ENCODE data around the gene LLCFC1.
A peak's percentile ranks its signal among the peaks of the same experiment; 100 is the strongest.

Gene LLCFC1

DNA sequence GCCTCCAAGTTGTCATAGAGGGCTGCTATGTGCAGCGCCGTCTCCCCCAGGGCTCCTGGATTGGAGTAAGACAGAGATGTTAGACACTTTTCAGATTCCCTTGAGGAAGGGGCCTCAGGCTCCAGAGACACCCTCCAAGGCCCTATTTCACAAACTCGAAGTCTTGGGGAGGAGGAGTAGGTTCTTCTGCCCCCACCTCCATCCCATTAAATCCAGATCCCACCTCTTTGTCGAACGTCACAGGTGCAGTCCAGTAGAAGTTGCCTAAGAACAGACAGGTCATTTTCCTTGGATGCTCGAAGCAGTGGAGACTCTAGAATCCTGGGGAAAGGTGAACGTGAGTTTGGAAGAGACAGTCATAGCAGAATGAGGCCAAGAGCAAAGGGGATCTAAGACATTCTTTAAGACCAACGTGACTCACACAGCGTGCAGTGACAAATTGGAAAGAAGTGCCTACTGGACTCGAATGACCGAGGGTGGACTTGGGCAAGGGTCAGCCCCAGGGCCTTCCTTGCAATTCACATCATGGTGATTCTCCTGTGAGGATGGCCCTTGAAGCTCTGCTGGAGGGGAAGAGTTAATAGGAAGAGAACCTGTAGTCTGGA, 9.1 kb upstream of the LLCFC1 start:
- no peak overlapping the region for H3K4me3 ChIP-seq
- peak; percentile 26 for DNase-seq (ENCODE audit: low spot score)
- TF ChIP-seq, protein P1, sequence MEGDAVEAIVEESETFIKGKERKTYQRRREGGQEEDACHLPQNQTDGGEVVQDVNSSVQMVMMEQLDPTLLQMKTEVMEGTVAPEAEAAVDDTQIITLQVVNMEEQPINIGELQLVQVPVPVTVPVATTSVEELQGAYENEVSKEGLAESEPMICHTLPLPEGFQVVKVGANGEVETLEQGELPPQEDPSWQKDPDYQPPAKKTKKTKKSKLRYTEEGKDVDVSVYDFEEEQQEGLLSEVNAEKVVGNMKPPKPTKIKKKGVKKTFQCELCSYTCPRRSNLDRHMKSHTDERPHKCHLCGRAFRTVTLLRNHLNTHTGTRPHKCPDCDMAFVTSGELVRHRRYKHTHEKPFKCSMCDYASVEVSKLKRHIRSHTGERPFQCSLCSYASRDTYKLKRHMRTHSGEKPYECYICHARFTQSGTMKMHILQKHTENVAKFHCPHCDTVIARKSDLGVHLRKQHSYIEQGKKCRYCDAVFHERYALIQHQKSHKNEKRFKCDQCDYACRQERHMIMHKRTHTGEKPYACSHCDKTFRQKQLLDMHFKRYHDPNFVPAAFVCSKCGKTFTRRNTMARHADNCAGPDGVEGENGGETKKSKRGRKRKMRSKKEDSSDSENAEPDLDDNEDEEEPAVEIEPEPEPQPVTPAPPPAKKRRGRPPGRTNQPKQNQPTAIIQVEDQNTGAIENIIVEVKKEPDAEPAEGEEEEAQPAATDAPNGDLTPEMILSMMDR (IDR thresholded peaks at IDR 0.05): no peak
- no peak overlapping the region for H3K27ac ChIP-seq

DNA sequence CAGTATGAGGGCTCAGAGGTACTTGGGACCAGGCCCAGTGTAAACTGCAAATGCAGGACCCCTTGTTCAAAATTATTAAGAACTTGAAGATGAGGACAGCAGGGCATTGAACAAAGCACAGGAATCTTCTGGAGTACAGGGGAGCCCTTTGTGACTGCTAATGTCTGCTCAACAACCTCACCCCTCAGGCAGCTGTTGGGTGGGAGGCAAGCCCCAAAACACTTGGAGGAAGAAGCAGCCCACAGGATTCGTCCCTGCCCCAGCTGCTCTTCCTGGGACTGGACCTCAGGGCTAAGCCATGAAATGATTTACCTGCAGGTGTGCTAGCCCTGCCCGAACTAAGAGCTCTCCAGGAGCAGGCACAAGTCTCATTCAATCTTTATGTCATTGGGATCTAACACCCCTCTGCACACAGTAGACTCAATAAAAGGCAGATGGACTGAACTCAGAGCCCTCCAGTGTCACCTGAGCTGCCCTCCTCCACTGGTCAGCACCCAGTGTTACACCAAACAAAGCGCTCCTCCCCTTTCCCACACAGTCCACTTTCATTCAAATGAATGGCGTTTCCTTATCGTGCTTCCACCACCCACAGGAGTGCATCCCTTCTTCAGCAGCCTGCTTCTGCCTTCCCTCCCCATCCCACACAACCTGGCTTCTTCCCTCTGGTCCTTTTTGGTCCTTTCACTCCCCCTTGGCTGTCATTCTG, 6.7 kb upstream of the LLCFC1 start:
- Histone ChIP-seq H3K4me3 (no peak overlapping the region), H3K27ac (no peak overlapping the region)
- DNase-seq (ENCODE audit: low spot score): peak; percentile 43
- TF ChIP-seq, protein P1 (IDR thresholded peaks at IDR 0.05): no peak

DNA sequence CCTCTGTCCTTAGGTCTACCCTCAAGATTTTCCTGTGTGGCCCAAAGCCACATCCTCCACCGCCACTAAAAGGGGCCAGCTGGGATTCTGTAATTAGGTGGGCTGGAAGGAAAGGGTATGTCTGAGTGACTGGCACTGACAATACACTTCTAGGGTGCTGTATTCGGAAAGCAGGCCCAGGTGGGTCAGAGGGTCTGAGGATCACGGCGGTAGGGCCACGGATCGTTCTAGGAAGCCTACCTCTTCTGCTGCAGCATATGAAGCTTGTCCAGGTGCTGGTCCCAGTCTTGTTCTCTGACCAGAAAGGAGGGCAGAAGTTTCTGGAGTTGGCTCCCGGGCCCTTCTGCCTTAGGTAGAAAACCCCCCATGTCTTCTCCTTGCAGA, 6.2 kb upstream of the LLCFC1 start:
- peak; percentile 52 for DNase-seq (ENCODE audit: low spot score)
- no peak overlapping the region for H3K27ac ChIP-seq
- TF ChIP-seq, protein P1 (IDR thresholded peaks at IDR 0.05): no peak
- no peak overlapping the region for H3K4me3 ChIP-seq

DNA sequence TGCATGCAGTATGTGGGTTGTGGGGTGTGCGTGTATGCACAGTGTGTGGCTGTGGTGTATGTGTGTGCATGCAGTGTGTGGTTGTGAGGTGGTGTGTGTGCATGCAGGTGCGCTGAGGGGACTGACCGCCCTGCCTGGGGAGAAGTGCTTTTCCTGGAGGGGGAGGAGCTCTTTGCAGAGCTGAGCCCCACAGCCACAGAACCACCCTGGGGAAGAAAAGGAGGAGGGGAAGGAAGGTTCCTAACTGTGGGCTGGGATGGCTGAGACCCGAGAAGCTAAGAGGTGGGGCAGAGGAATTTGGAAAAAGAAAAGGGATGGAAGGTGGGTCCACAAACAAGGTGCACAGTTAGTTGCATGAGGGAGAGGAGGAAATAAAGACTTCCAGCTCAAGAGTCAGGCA, 5.7 kb upstream of the LLCFC1 start, which contains the start of gene TRPV5:
Gene TRPV5 (minus strand): TSS at position 123 of the 400 bp plus-strand sequence. CDS start 287 bp downstream, outside the sequence.
- H3K4me3 ChIP-seq: no peak within 1 kb of the TSS
- TF ChIP-seq, protein P1 (IDR thresholded peaks at IDR 0.05): no peak
- peak; percentile 68 for DNase-seq (ENCODE audit: low spot score)
- H3K27ac ChIP-seq: no peak within 1 kb of the TSS

DNA sequence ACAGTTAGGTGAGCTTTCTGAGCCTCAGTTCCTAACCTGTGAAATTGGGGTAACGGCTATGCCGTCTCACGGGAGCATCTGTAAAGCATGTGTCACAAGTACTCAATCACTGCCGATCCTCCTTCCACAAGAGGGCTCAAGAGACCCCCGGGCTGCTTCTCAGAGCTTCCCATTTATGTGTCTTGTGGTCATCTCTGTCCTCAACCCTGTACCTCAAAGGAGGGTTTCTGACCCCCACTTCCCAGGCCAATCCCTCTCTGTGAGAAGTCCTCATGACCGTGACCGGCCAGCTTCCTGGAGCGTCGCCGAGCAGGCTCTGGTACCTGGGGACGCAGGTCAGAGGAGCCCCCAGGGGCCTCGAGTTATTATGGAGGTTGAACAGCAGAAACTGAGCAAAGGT, 5.2 kb upstream of the LLCFC1 start:
- DNase-seq (ENCODE audit: low spot score): peak; percentile 43
- H3K27ac ChIP-seq: no peak overlapping the region
- TF ChIP-seq, protein P1 (IDR thresholded peaks at IDR 0.05): no peak
- H3K4me3 ChIP-seq: no peak overlapping the region

DNA sequence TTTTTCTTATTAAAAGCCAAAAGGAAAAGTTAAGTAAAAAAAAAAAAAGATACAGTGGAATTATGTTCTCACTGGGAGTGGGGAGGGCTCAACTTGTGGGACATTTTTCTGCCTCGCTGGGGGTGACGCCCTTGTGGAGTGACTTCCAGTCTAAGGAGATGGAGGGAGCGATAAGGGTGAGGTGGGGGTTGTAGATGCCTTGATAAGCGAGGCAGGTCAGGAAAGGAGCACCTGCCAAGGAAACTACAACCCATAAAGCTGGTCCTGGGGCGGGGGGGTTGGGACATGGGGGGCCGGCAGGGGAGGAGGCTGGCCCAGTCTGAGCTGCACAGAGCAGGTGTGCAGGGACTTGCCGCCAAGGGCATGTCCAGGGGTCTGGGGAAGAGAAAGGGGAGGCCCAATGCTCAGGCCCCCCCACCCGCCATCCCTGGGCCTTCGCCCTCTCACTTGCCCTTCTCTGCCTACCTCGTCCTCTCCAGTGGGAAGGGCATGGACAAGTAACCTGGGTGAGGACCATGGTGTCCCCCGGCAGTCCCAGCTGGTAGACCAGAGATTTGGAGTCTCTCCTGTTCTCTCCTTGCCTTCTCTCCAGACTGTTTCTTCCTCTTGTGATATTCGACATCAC, 3.2 kb upstream of the LLCFC1 start:
- peak; percentile 53 for DNase-seq (ENCODE audit: low spot score)
- TF ChIP-seq, protein P1 (IDR thresholded peaks at IDR 0.05): no peak
- H3K4me3 ChIP-seq: no peak overlapping the region

More for the DNA sequence above, 3.2 kb upstream of the LLCFC1 start:
- no peak overlapping the region for H3K27ac ChIP-seq
